GM12892 (cell line): Measurements from ENCODE around the gene SYNGR2.

Experiments used
- POLR2A ChIP-seq: IDR thresholded peaks from 2 replicates; pipeline ENCODE4 v1.6.1; 2011; ENCODE audit warnings: low read depth, low read length, control low read depth
- POLR2AphosphoS5 ChIP-seq: IDR thresholded peaks from 2 replicates; pipeline ENCODE4 v1.6.1; 2011; ENCODE audit warnings: low read depth, low read length, control low read depth
- TAF1 ChIP-seq: IDR thresholded peaks from 2 replicates; pipeline ENCODE4 v1.6.1; 2011; ENCODE audit warnings: low read depth, mild to moderate bottlenecking, control low read depth, low read length, borderline replicate concordance

DNA sequence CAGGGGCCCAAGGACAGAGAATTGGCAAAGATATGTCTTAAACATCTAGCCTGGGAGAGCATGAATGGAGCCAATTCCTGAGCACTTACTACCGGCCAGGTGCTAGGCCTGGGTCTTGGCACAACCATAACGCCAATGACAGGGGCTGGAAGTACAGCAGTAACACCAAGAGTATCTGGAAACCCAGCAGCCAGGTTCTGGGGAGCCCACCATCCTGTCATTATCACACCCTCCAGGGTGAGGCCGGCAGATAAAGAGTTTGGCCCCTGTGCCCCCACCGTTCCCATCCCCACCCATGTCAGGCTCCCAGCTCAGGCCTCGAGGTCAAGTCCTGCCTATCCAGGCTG, 38.3 kb upstream of the SYNGR2 start:
- no peak for TF ChIP-seq POLR2A
- TF ChIP-seq POLR2AphosphoS5: no peak
- no peak for TF ChIP-seq TAF1
